ENCODE data around the gene VGF.

VGF gene

DNA sequence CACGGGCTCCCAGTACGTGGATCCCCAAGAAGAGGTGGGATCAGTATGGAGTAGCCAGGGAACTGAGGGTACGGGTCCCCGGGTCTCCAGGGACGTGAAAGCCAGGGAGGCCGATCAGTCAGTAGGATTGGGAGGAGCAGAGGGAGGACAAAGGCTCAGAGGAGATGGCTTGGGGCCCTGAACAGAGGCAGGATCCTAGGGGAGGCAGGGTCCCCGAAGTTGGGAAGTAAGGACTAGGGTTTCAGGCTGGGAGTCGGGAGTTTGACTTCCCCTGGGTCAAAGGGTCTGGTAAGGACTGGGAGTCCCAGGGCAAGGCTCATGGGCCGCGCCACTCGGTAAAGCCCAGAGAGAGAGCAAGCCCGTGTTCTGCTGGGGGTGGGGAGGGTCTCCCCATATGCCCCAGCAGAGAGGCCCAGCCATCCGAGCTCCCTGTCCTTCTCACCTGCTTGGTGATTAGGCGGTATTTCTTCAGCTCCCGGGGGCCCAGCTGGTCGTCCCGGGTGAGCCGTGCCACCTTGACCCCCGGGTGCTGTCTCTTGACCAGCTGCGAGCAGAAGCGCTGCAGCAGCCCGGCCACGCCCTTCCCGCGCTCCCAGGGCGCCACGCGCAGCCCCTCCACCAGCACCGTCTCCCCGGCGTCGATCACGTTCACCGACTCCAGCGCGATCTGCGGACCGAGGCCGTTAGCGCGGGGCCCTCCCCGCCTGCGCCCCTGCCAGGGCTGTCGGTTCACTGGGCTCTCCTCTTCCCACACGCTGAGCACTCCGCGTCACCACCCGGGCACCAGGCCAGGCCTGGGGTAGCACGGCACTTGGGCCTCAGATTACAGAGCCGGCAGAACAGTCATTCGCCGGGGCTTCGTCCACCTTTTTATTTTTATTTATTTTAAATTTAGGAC is 7.7 kb upstream of the VGF start:
- H4K8ac ChIP-seq (ENCODE audit: low read depth, low read length), result no peak overlapping the region
- H3K36me3 ChIP-seq (ENCODE audit: control insufficient read depth in 1 of 2, insufficient read depth in 2 of 2, low read length in 2 of 2), result no peaks in the 10 kb centered on the region
- no peak overlapping the region for H3K18ac ChIP-seq (ENCODE audit: low read length)
- WGBS (ENCODE audit: extremely low coverage, insufficient coverage, insufficient read length), result no CpG with 5 or more reads among the region's 53 CpGs
- H3K4me1 ChIP-seq (ENCODE audit: control insufficient read depth in 1 of 2, insufficient read depth in 2 of 2, low read length in 2 of 2), result peaks cover 10 to 19% of the 10 kb centered on the region in 2 experiments
- no peak overlapping the region for H3K4ac ChIP-seq (ENCODE audit: low read depth, low read length)
- no peak overlapping the region for H3K9ac ChIP-seq (ENCODE audit: low read length)
- no peak overlapping the region for H3K27ac ChIP-seq (ENCODE audit: low read depth, low read length)
- no peak overlapping the region for H2BK12ac ChIP-seq (ENCODE audit: low read length)
- no peak overlapping the region for H4K12ac ChIP-seq (ENCODE audit: low read depth, low read length)
- no peak overlapping the region for H3K4me3 ChIP-seq (ENCODE audit: low read depth, low read length)
- DNase-seq, result no peak
- no peak overlapping the region for H3K14ac ChIP-seq (ENCODE audit: low read length)
- H3K27me3 ChIP-seq (ENCODE audit: insufficient read depth, low read length), result peaks cover 62% of the 10 kb centered on the region
- no peak overlapping the region for H3K4me2 ChIP-seq (ENCODE audit: low read length)
- H3K79me2 ChIP-seq (ENCODE audit: control insufficient read depth, insufficient read depth, low read length, poor library complexity), result no peaks in the 10 kb centered on the region
- no peak overlapping the region for H3K23ac ChIP-seq (ENCODE audit: low read length)
- no peak overlapping the region for H2AFZ ChIP-seq (ENCODE audit: insufficient read depth, low read length, poor library complexity)
- H3K79me1 ChIP-seq (ENCODE audit: low read length), result no peaks in the 10 kb centered on the region
- H2BK120ac ChIP-seq (ENCODE audit: insufficient read depth, low read length, poor library complexity), result no peak overlapping the region
- no peak overlapping the region for H2AK5ac ChIP-seq (ENCODE audit: low read length)
- peaks cover 12% of the 10 kb centered on the region for H3K9me3 ChIP-seq (ENCODE audit: insufficient read depth, low read depth, low read length)
- H2BK5ac ChIP-seq (ENCODE audit: low read depth, low read length, poor library complexity), result no peak overlapping the region
- no peak overlapping the region for H4K91ac ChIP-seq (ENCODE audit: low read depth, low read length)

DNA sequence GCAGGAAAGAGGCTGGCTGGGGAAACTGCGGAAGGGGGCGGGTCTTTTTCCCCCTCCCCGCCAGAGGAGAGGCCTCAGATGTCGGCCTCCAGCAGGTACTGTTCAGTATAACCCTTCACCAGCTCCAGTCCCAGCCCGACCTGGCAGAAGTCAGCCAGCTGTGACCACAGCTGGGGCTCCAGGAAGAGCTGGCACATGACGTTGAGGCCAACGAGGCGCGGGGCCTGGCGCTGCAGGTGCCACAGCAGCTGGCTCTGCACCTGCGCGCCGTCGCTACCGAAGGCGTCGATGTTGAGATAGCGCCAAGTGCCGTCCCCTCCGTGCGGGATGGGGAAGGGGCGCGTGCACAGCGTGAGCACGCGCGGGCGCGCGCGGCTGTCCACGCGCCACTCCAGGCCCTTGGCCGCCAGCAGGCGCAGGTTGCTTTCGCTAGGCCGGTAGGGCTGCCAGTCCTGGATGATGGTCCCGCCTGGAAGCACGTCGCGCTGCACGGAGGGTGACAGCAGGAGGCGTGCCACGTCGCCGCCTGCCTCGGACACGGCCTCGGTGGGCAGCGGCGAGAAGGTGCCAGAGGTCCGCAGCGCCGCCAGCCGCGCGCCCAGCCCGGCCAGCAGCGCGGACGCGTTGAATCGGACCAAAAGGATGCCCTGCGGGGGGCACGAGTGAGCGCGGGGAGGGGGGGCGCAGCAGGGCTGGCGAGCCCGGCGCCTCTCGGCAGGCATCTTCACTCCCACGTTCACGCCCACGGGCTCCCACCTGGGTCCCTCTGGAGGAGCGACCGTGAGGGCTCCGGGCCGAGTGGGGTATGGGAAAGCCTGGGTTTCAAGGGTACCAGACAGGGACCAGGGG is 6.9 kb upstream of the VGF start:
- Histone ChIP-seq H2AK5ac (ENCODE audit: low read length) (no peak overlapping the region), H3K27ac (ENCODE audit: low read depth, low read length) (no peak overlapping the region), H3K9ac (ENCODE audit: low read length) (no peak overlapping the region), H4K91ac (ENCODE audit: low read depth, low read length) (no peak overlapping the region), H3K14ac (ENCODE audit: low read length) (no peak overlapping the region), H3K4ac (ENCODE audit: low read depth, low read length) (no peak overlapping the region), H3K23ac (ENCODE audit: low read length) (no peak overlapping the region), H4K8ac (ENCODE audit: low read depth, low read length) (no peak overlapping the region), H2AFZ (ENCODE audit: insufficient read depth, low read length, poor library complexity) (no peak overlapping the region), H3K79me2 (ENCODE audit: control insufficient read depth, insufficient read depth, low read length, poor library complexity) (no peaks in the 10 kb centered on the region), H3K4me1 (ENCODE audit: control insufficient read depth in 1 of 2, insufficient read depth in 2 of 2, low read length in 2 of 2) (peaks cover 12 to 21% of the 10 kb centered on the region in 2 experiments), H3K79me1 (ENCODE audit: low read length) (no peaks in the 10 kb centered on the region), H3K36me3 (ENCODE audit: control insufficient read depth in 1 of 2, insufficient read depth in 2 of 2, low read length in 2 of 2) (no peaks in the 10 kb centered on the region), H3K4me2 (ENCODE audit: low read length) (peak overlapping the region; percentile 30), H4K12ac (ENCODE audit: low read depth, low read length) (no peak overlapping the region), H3K4me3 (ENCODE audit: low read depth, low read length) (no peak overlapping the region), H2BK5ac (ENCODE audit: low read depth, low read length, poor library complexity) (no peak overlapping the region), H2BK120ac (ENCODE audit: insufficient read depth, low read length, poor library complexity) (no peak overlapping the region), H3K9me3 (ENCODE audit: insufficient read depth, low read depth, low read length) (peaks cover 12% of the 10 kb centered on the region), H2BK12ac (ENCODE audit: low read length) (no peak overlapping the region), H3K18ac (ENCODE audit: low read length) (no peak overlapping the region), H3K27me3 (ENCODE audit: insufficient read depth, low read length) (peaks cover 57% of the 10 kb centered on the region)
- DNase-seq, result no peak
- no CpG with 5 or more reads among the region's 79 CpGs for whole genome bisulfite sequencing (ENCODE audit: extremely low coverage, insufficient coverage, insufficient read length)

DNA sequence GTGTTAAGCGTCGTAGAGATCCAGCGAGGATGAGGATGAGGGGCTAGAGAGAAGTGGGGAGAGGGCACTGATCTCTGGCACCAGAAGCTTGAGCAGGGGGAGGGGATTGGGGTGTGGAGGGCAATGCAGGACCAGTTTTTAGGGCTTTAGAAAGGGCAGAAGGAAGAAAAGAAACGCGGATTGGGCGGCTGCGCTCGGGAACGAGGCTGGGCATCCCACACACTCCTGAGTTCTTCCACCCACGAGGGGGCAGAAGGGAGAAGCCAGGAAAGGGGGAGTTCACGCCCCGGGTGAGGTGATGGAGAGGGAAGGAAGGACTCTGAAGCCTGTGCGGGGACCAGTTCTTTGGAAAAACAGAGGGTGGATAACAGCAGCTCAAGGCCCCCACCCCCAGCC is 6.1 kb upstream of the VGF start:
- no peak overlapping the region for H3K27ac ChIP-seq (ENCODE audit: low read depth, low read length)
- no peak overlapping the region for H3K23ac ChIP-seq (ENCODE audit: low read length)
- no peak overlapping the region for H3K9ac ChIP-seq (ENCODE audit: low read length)
- no peak overlapping the region for H2AFZ ChIP-seq (ENCODE audit: insufficient read depth, low read length, poor library complexity)
- H3K4me1 ChIP-seq (ENCODE audit: control insufficient read depth in 1 of 2, insufficient read depth in 2 of 2, low read length in 2 of 2), result peaks cover 17 to 27% of the 10 kb centered on the region in 2 experiments
- no peak overlapping the region for H2BK5ac ChIP-seq (ENCODE audit: low read depth, low read length, poor library complexity)
- no peak overlapping the region for H3K4me3 ChIP-seq (ENCODE audit: low read depth, low read length)
- H4K91ac ChIP-seq (ENCODE audit: low read depth, low read length), result no peak overlapping the region
- no peak overlapping the region for H3K18ac ChIP-seq (ENCODE audit: low read length)
- H3K4ac ChIP-seq (ENCODE audit: low read depth, low read length), result no peak overlapping the region
- H2BK120ac ChIP-seq (ENCODE audit: insufficient read depth, low read length, poor library complexity), result no peak overlapping the region
- WGBS (ENCODE audit: extremely low coverage, insufficient coverage, insufficient read length), result no CpG with 5 or more reads among the region's 13 CpGs
- H2BK12ac ChIP-seq (ENCODE audit: low read length), result no peak overlapping the region
- no peak overlapping the region for H4K8ac ChIP-seq (ENCODE audit: low read depth, low read length)
- no peak overlapping the region for H3K4me2 ChIP-seq (ENCODE audit: low read length)
- no peaks in the 10 kb centered on the region for H3K79me2 ChIP-seq (ENCODE audit: control insufficient read depth, insufficient read depth, low read length, poor library complexity)
- H3K9me3 ChIP-seq (ENCODE audit: insufficient read depth, low read depth, low read length), result peaks cover 12% of the 10 kb centered on the region
- no peak overlapping the region for H2AK5ac ChIP-seq (ENCODE audit: low read length)
- no peaks in the 10 kb centered on the region for H3K36me3 ChIP-seq (ENCODE audit: control insufficient read depth in 1 of 2, insufficient read depth in 2 of 2, low read length in 2 of 2)
- no peaks in the 10 kb centered on the region for H3K79me1 ChIP-seq (ENCODE audit: low read length)
- DNase-seq, result no peak
- peaks cover 60% of the 10 kb centered on the region for H3K27me3 ChIP-seq (ENCODE audit: insufficient read depth, low read length)
- H4K12ac ChIP-seq (ENCODE audit: low read depth, low read length), result no peak overlapping the region
- H3K14ac ChIP-seq (ENCODE audit: low read length), result no peak overlapping the region

DNA sequence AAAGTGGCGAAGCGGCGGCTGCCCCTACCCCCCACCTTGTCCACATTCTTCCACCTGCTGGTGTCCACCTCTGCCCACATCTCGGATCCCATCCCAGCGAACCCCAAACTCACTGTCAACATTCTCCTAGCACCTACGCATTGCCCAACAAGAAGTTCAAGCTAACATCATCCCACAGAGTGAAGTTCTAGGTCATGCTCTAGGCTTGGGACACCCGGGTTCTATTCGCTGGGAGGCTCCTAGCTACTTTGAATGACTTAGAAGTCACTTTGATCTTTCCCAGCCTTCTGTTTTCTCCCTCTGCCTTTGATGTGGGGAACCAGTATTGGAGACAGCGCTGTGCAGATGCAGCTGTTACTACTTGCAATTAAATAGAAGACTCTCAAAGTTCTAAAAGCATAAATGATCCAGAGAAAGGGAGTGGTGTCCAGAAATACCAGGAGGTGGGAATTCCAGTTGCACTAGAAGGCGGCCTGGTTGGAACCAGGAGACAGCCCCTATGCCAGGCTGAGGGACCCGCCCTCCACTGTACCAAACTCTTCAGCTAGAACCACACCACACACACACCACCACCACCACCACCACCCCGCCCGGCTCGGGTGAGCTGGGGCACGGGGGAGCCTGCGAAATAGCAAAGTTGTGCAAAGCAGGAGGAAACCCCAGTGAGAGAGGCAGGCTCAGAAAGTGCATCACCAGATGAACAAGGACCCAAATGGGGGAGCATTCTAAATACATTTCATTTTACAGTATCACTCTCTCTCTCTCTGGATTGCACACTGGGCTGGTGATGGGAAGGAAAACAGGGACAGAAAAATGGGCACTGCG is 5.5 kb upstream of the VGF start:
- Histone ChIP-seq H3K4me3 (ENCODE audit: low read depth, low read length) (no peak overlapping the region), H2BK12ac (ENCODE audit: low read length) (no peak overlapping the region), H3K4me1 (ENCODE audit: control insufficient read depth in 1 of 2, insufficient read depth in 2 of 2, low read length in 2 of 2) (peaks cover 21 to 31% of the 10 kb centered on the region in 2 experiments), H3K14ac (ENCODE audit: low read length) (no peak overlapping the region), H2BK120ac (ENCODE audit: insufficient read depth, low read length, poor library complexity) (no peak overlapping the region), H4K8ac (ENCODE audit: low read depth, low read length) (no peak overlapping the region), H2BK5ac (ENCODE audit: low read depth, low read length, poor library complexity) (no peak overlapping the region), H3K9ac (ENCODE audit: low read length) (no peak overlapping the region), H2AK5ac (ENCODE audit: low read length) (no peak overlapping the region), H3K4ac (ENCODE audit: low read depth, low read length) (no peak overlapping the region), H3K27ac (ENCODE audit: low read depth, low read length) (no peak overlapping the region), H3K18ac (ENCODE audit: low read length) (no peak overlapping the region), H3K27me3 (ENCODE audit: insufficient read depth, low read length) (peaks cover 61% of the 10 kb centered on the region), H3K79me2 (ENCODE audit: control insufficient read depth, insufficient read depth, low read length, poor library complexity) (no peaks in the 10 kb centered on the region), H3K9me3 (ENCODE audit: insufficient read depth, low read depth, low read length) (peaks cover 12% of the 10 kb centered on the region), H4K91ac (ENCODE audit: low read depth, low read length) (no peak overlapping the region), H3K79me1 (ENCODE audit: low read length) (no peaks in the 10 kb centered on the region), H4K12ac (ENCODE audit: low read depth, low read length) (no peak overlapping the region), H3K36me3 (ENCODE audit: control insufficient read depth in 1 of 2, insufficient read depth in 2 of 2, low read length in 2 of 2) (no peaks in the 10 kb centered on the region), H2AFZ (ENCODE audit: insufficient read depth, low read length, poor library complexity) (no peak overlapping the region), H3K4me2 (ENCODE audit: low read length) (no peak overlapping the region), H3K23ac (ENCODE audit: low read length) (no peak overlapping the region)
- WGBS (ENCODE audit: extremely low coverage, insufficient coverage, insufficient read length), result no CpG with 5 or more reads among the region's 17 CpGs
- DNase-seq, result no peak

Data from trophoblast cell (in vitro differentiated cells and primary cell).